ENCODE results near the gene SLC17A1. TPM values are rescaled to one million over a fixed set of nuclear protein-coding genes. Genes with fewer than 3 reads are reported as not detected.

The SLC17A1 gene
- total and polyA plus RNA-seq, 10 of the 15 experiments (the other 5 are each of a cell fraction or from before 2014, with no cell fraction given): not detected

GRCh38 chr6:25746968-25747367 lies 84.9 kb downstream of the SLC17A1 start:
- Histone ChIP-seq H3K4me3 (no peak overlapping the region), H3K79me2 (ENCODE audit: control insufficient read depth, insufficient read depth, low read length) (no peaks in the 10 kb centered on the region), H3K9me3 (replicated peaks; ENCODE audit: control insufficient read depth, insufficient read depth, low read length) (no peaks in the 10 kb centered on the region), H3K27me3 (replicated peaks in 1 of 2; ENCODE audit: control insufficient read depth in 2 of 2, insufficient read depth in 2 of 2, low read length in 1 of 2) (no peaks in the 10 kb centered on the region), H4K20me1 (ENCODE audit: control insufficient read depth, insufficient read depth) (no peaks in the 10 kb centered on the region), H3K4me2 (ENCODE audit: control insufficient read depth, insufficient read depth) (no peak overlapping the region), H3K9ac (ENCODE audit: control insufficient read depth, insufficient read depth, low read length) (no peak overlapping the region), H3K4me1 (ENCODE audit: control insufficient read depth, insufficient read depth, low read length) (no peaks in the 10 kb centered on the region), H3K36me3 (ENCODE audit: control insufficient read depth in 2 of 2, insufficient read depth in 2 of 2, low read length in 1 of 2) (no peaks in the 10 kb centered on the region), H2AFZ (ENCODE audit: control insufficient read depth, low read depth, low read length) (no peak overlapping the region), H3K27ac (ENCODE audit: control insufficient read depth, insufficient read depth) (no peak overlapping the region)
- TF ChIP-seq CREB1 (IDR thresholded peaks at IDR 0.05; ENCODE audit: low read depth) (no peak), CHD2 (IDR thresholded peaks at IDR 0.05; ENCODE audit: borderline replicate concordance, low read depth, low read length) (no peak), SRF (IDR thresholded peaks at IDR 0.05; ENCODE audit: low read depth in 2 of 2, low read length in 2 of 2) (no peak), TCF3 (IDR thresholded peaks at IDR 0.05; ENCODE audit: borderline replicate concordance, insufficient read depth, low read depth, low read length) (no peak), IKZF2 (IDR thresholded peaks at IDR 0.05) (no peak), ATF7 (IDR thresholded peaks at IDR 0.05; ENCODE audit: low read depth) (no peak), KAT2A (conservative IDR thresholded peaks at IDR 0.05; ENCODE audit: control insufficient read depth, low read depth, low read length) (no peak)
- in situ Hi-C loops (cut with MboI): no loop called here
- CTCF ChIA-PET: interaction anchor here (1.5 to 1.6 kb wide), 2 partner anchors 29 to 31 kb away, joined by 3 to 4 read pairs; no protein-coding TSS in a partner anchor
- intact Hi-C loops (cut with micrococcal nuclease; ENCODE audit: unreplicated experiment): no loop called here
- RAD21 ChIA-PET (ENCODE audit: unreplicated experiment): no interaction called here
- ATAC-seq (no peak), DNase-seq (ENCODE audit: low read depth, low spot score) (no peak), FAIRE-seq (no peak)
- POLR2A ChIA-PET: no interaction called here
- 51% methylated on average over 1 of the region's 1 CpG for WGBS (ENCODE audit: insufficient coverage, insufficient replicate concordance, low lambda C conversion rate, missing lambda C conversion rate)
- BruUV-seq (replicated peaks): no TSS peak
- SMC1A ChIA-PET (ENCODE audit: uncharacterized antibody, unreplicated experiment): interaction anchor here (0.7 kb wide), 1 partner anchor 13 kb away, joined by 3 read pairs; no protein-coding TSS in a partner anchor

GRCh38 chr6:25745836-25746235 lies 86.0 kb downstream of the SLC17A1 start:
- Histone ChIP-seq H3K4me3 (no peak overlapping the region), H3K36me3 (ENCODE audit: control insufficient read depth in 2 of 2, insufficient read depth in 2 of 2, low read length in 1 of 2) (no peaks in the 10 kb centered on the region), H2AFZ (ENCODE audit: control insufficient read depth, low read depth, low read length) (no peak overlapping the region), H3K4me2 (ENCODE audit: control insufficient read depth, insufficient read depth) (no peak overlapping the region), H3K27me3 (replicated peaks in 1 of 2; ENCODE audit: control insufficient read depth in 2 of 2, insufficient read depth in 2 of 2, low read length in 1 of 2) (no peaks in the 10 kb centered on the region), H3K9me3 (replicated peaks; ENCODE audit: control insufficient read depth, insufficient read depth, low read length) (no peaks in the 10 kb centered on the region), H4K20me1 (ENCODE audit: control insufficient read depth, insufficient read depth) (no peaks in the 10 kb centered on the region), H3K9ac (ENCODE audit: control insufficient read depth, insufficient read depth, low read length) (no peak overlapping the region), H3K4me1 (ENCODE audit: control insufficient read depth, insufficient read depth, low read length) (no peaks in the 10 kb centered on the region), H3K27ac (ENCODE audit: control insufficient read depth, insufficient read depth) (no peak overlapping the region), H3K79me2 (ENCODE audit: control insufficient read depth, insufficient read depth, low read length) (no peaks in the 10 kb centered on the region)
- BruUV-seq (replicated peaks): no TSS peak
- DNase-seq (ENCODE audit: low read depth, low spot score) (no peak), FAIRE-seq (no peak), ATAC-seq (no peak)
- WGBS (ENCODE audit: insufficient coverage, insufficient replicate concordance, low lambda C conversion rate, missing lambda C conversion rate): 51% methylated on average over 4 of the region's 4 CpGs
- ChIA-PET CTCF (interaction anchor here (1.6 kb wide), 1 partner anchor 28 kb away, joined by 4 read pairs; no protein-coding TSS in a partner anchor), RAD21 (ENCODE audit: unreplicated experiment) (no interaction called here), POLR2A (no interaction called here), SMC1A (ENCODE audit: uncharacterized antibody, unreplicated experiment) (no interaction called here)
- intact Hi-C loops (cut with micrococcal nuclease; ENCODE audit: unreplicated experiment): no loop called here
- in situ Hi-C loops (cut with MboI): no loop called here
- TF ChIP-seq MYC (IDR thresholded peaks at IDR 0.05; ENCODE audit: insufficient read depth, insufficient read length, insufficient replicate concordance, low read length, severe bottlenecking): no peak
- no peak for TF ChIP-seq MLLT1 (IDR thresholded peaks at IDR 0.05)
- no peak for TF ChIP-seq CBX5 (IDR thresholded peaks at IDR 0.05; ENCODE audit: low read depth)
- TF ChIP-seq RELB (IDR thresholded peaks at IDR 0.05; ENCODE audit: low read depth): no peak

Data from GM12878 (cell line).